NT2/D1 (cell line): Measurements from ENCODE around the gene APOO.
"Not testable (repeated sequence)": the region's sequence is repeated elsewhere in the genome, so short reads cannot be mapped to it uniquely, and the experiment has no call there.

Experiments used
- DNase-seq: peaks from one replicate; pipeline ENCODE4 v3.0.0-alpha.2; 2011; ENCODE audit warnings: low read depth, low spot score
- H3K27me3 ChIP-seq: 2 replicates; pipeline ENCODE4 v1.6.0; 2011; ENCODE audit warnings: mild to moderate bottlenecking; ENCODE audit not compliant: insufficient read length, insufficient read depth
- H3K36me3 ChIP-seq: 2 replicates; pipeline ENCODE4 v1.6.1; 2011; ENCODE audit warnings: mild to moderate bottlenecking, low read length, mixed read lengths; ENCODE audit not compliant: insufficient read depth, insufficient read length
- H3K4me1 ChIP-seq: 2 replicates; pipeline ENCODE4 v1.5.1; 2011; ENCODE audit not compliant: insufficient read depth, insufficient read length
- H3K4me3 ChIP-seq: 2 replicates; pipeline ENCODE4 v1.5.1; 2011; ENCODE audit warnings: low read depth; ENCODE audit not compliant: insufficient read length
- H3K9ac ChIP-seq: 2 replicates; pipeline ENCODE4 v1.6.0; 2011; ENCODE audit warnings: low read depth; ENCODE audit not compliant: insufficient read length
- H3K9me3 ChIP-seq: 2 replicates; pipeline ENCODE4 v1.5.1; 2011; ENCODE audit warnings: mild to moderate bottlenecking, low read length; ENCODE audit not compliant: insufficient read depth
- SUZ12 ChIP-seq: IDR thresholded peaks from 2 replicates; pipeline ENCODE4 v1.6.1; 2011; ENCODE audit not compliant: insufficient read length, insufficient read depth; ENCODE audit errors: extremely low read depth
- YY1 ChIP-seq: IDR thresholded peaks from 2 replicates; pipeline ENCODE4 v1.6.1; 2011; ENCODE audit not compliant: insufficient read length, insufficient read depth
- ZNF274 ChIP-seq: IDR thresholded peaks from 2 replicates; pipeline ENCODE4 v1.6.1; 2011; ENCODE audit warnings: mild to moderate bottlenecking, low read depth, low read length

APOO gene

DNA sequence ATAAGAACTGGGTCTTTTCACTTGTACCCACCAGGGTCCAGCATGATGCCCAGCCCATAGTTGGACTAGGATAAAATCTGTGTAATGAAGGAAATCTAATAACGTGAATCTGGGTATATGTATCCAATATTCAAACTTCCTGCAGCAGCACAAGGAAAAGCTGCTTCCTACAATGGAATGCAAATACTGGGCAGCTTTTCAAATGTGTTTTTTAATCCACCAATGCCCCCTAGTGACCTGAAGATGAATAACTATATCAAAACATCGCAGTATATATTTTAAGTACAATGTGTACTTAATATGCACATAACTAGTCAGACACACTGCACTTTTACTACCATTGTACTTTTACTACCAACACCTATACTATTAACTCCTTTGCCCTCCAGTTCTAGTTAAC is 5.3 kb downstream of the APOO start:
- no peak for TF ChIP-seq SUZ12
- no peak for DNase-seq
- Histone ChIP-seq H3K9me3 (no peaks in the 10 kb centered on the region), H3K4me3 (no peak overlapping the region), H3K36me3 (no peaks in the 10 kb centered on the region), H3K27me3 (no peaks in the 10 kb centered on the region), H3K9ac (no peak overlapping the region), H3K4me1 (peaks cover 6% of the 10 kb centered on the region)

DNA sequence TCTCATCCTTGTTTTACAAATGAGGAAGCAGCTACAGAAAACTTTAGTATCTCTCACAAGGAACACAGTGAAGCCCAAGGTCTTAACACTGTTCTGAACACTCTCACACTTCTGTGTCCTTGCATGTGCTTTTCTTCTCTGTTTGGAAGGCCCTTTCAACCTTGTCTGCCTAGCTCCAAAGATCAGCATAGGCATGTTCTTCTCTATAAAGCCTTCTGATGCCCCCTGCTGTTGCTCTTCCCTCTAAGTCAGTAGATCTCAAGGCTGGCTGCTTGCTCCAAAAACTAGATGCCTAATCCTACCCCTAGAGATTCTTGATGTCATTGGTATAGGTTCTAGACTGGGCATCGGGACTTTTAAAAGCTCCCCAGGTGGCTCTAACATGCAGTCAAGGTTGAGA is 5.9 kb downstream of the APOO start:
- Histone ChIP-seq H3K4me1 (peaks cover 6% of the 10 kb centered on the region), H3K4me3 (no peak overlapping the region), H3K9ac (no peak overlapping the region), H3K36me3 (no peaks in the 10 kb centered on the region), H3K27me3 (no peaks in the 10 kb centered on the region), H3K9me3 (no peaks in the 10 kb centered on the region)
- TF ChIP-seq YY1 (no peak), ZNF274 (no peak), SUZ12 (no peak)
- DNase-seq = peak; percentile 61

DNA sequence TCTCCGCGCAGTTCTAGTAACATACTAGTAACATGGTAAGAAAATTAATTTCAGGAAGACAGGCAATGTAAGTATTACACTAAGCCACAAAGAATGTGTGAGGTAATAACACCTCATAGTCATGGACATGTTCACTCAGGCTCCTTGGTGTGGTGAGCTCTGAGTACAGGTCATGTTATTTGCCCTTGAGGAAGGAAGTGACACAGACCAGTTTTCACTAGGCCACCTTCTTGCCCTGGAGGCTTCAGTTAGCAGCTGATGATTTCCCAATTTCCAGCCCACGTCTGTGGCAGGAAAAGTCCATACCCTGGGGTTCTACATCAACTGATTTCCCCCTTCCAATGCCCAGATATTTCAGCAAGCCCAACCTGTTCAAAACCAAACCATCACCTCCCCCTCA is 6.7 kb downstream of the APOO start:
- H3K4me3 ChIP-seq = no peak overlapping the region
- no peaks in the 10 kb centered on the region for H3K9me3 ChIP-seq
- H3K27me3 ChIP-seq = no peaks in the 10 kb centered on the region
- H3K9ac ChIP-seq = no peak overlapping the region
- peaks cover 6% of the 10 kb centered on the region for H3K4me1 ChIP-seq
- H3K36me3 ChIP-seq = no peaks in the 10 kb centered on the region
- TF ChIP-seq YY1 (no peak), SUZ12 (no peak)
- DNase-seq = no peak

DNA sequence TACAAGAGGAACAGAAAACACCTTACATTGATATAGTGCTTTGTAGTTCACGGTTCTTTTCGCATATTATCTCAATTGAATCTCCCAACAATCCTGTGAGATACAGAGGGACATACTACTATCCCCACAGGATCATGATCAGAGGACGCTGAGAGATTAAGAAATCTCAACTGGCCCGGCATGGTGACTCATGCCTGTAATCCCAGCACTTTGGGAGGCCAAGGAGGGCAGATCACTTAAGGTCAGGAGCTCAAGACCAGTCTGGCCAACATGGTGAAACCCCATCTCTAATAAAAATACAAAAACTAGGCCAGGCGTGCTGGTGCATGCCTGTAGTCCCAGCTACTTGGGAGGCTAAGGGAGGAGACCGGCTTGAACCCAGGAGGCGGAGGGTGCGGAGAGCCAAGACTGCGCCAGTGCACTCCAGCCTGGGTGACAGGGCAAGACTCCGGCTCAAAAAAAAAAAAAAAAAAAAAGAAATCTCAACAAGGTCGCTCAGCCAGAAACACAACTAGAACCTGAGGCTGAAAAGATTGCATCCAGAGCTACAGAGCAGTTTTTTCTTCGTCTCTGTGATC is 7.4 kb downstream of the APOO start:
- Histone ChIP-seq H3K9ac (no peak overlapping the region), H3K4me1 (peaks cover 6% of the 10 kb centered on the region)

DNA sequence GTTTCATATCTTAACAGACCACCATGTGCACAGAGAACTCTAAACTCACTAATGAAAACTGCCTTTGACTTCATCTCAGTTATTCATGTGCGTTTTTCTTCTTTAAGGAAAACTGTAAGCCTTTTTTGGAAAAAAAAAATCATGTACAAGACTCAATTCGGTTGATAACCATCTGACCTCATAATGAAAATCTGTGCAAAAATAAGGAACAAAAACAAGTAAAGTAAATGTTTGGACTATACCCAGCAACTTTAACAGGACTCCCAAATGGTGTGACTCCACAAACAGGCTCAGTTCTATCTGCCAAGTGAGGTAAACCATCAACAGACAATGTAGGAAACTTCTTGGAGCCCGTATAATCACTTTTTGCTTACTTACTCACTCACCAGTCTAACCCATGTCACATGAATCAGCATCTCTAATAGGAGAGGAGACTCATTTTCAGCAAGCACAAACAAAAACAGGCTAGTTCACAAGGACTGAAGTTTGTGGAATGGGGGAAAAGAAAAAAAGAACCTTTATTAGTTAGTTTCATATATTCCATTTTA is 9.3 kb downstream of the APOO start:
- Histone ChIP-seq H3K27me3 (no peaks in the 10 kb centered on the region), H3K4me3 (no peak overlapping the region), H3K4me1 (peaks cover 6% of the 10 kb centered on the region), H3K9ac (no peak overlapping the region), H3K9me3 (no peaks in the 10 kb centered on the region), H3K36me3 (no peaks in the 10 kb centered on the region)
- no peak for DNase-seq
- TF ChIP-seq ZNF274 (no peak), YY1 (no peak)

More for the DNA sequence above, 7.4 kb downstream of the APOO start:
- DNase-seq = no peak
- TF ChIP-seq ZNF274 (no peak), SUZ12 (no peak)
- H3K9me3 ChIP-seq = no peaks in the 10 kb centered on the region
- no peaks in the 10 kb centered on the region for H3K36me3 ChIP-seq
- H3K27me3 ChIP-seq = no peaks in the 10 kb centered on the region
- H3K4me3 ChIP-seq = no peak overlapping the region

DNA sequence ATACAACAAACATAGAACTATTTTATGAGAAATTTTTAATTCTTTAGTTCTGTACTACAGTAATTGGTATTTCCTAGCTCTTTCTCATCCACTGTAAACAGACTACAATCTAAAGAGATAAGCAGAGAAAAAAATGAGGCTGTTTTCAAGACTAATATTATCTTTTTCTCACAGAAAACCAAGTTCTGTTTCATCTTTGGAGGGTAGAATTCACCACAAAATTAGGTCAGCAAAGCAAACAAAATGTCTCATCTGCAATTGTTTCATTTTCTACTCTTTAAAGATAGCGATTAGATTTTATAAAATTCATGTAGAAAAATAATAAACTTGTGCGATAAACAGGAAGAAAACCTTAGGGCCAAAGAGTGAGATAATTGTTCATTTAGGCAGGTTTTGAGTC is 10.8 kb downstream of the APOO start:
- peaks cover 6% of the 10 kb centered on the region for H3K4me1 ChIP-seq
- no peaks in the 10 kb centered on the region for H3K27me3 ChIP-seq
- H3K36me3 ChIP-seq = no peaks in the 10 kb centered on the region
- H3K9me3 ChIP-seq = no peaks in the 10 kb centered on the region
- H3K4me3 ChIP-seq = no peak overlapping the region
- no peak overlapping the region for H3K9ac ChIP-seq
- DNase-seq = no peak
- TF ChIP-seq YY1 (no peak), SUZ12 (no peak), ZNF274 (no peak)

DNA sequence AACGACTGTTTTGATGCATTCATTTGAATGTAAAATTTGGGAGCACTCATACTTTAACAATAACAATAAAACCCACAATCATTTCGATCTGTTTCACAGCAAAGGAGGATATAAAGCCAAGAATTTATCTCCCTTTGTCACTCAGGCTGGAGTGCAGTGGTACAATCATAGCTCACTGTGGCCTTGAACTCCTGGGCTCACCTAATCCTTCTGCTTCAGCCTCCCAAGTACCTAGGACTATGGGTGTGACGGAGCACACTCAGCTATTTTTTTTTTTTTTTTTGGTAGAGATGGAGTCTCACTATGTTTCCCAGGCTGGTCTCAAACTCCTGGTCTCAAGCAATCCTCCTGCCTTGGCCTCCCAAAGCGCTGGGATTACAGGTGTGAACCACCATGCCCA is 11.2 kb downstream of the APOO start:
- not testable (repeated sequence) for H3K9ac ChIP-seq, DNase-seq, H3K9me3 ChIP-seq, H3K4me1 ChIP-seq, H3K27me3 ChIP-seq, H3K4me3 ChIP-seq, H3K36me3 ChIP-seq

DNA sequence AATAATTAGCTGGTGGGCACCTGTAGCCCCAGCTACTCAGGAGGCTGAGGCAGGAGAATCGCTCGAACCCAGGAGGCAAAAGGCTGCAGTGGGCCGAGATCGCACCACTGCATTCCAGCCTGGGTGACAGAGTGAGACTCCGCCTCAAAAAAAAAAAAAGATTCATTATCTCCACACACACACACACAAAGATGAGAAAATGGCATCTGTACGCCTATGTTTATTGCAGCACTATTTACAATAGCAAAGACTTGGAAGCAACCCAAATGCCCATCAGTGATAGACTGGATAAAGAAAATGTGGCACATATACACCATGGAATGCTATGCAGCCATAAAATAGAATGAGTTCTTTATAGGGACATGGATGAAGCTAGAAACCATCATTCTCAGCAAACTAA is 12.7 kb downstream of the APOO start:
- not testable (repeated sequence) for H3K9ac ChIP-seq, H3K36me3 ChIP-seq, H3K27me3 ChIP-seq, H3K4me3 ChIP-seq, H3K4me1 ChIP-seq, DNase-seq, H3K9me3 ChIP-seq
